ENCODE data around the gene PIP5K1B. TPM values are rescaled to one million over a fixed set of nuclear protein-coding genes. Genes with fewer than 3 reads are reported as not detected.

PIP5K1B gene
- total and polyA plus RNA-seq, 10 of the 15 experiments (the other 5 are each of a cell fraction or from before 2014, with no cell fraction given), result 6.8 to 16.3 (median 10.6) TPM

DNA sequence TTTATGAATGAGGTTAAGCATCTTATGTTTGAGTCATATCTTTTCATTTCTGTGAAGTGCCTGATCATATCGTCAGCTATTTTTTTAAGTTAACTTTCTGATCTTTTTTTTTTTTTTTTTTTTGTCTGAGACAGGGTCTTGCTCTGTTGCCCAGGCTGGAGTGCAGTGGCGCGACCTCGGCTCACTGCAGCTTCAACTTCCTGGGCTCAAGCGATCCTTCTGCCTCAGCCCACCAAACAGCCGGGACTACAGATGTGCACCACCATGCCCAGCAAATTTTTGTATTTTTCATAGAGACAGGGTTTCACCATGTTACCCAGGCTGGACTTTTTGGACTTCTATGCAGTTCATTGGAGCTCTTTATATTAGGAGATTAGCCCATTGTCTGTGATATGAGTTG, 168.1 kb downstream of the PIP5K1B start (continued):
- TF ChIP-seq, protein P1, sequence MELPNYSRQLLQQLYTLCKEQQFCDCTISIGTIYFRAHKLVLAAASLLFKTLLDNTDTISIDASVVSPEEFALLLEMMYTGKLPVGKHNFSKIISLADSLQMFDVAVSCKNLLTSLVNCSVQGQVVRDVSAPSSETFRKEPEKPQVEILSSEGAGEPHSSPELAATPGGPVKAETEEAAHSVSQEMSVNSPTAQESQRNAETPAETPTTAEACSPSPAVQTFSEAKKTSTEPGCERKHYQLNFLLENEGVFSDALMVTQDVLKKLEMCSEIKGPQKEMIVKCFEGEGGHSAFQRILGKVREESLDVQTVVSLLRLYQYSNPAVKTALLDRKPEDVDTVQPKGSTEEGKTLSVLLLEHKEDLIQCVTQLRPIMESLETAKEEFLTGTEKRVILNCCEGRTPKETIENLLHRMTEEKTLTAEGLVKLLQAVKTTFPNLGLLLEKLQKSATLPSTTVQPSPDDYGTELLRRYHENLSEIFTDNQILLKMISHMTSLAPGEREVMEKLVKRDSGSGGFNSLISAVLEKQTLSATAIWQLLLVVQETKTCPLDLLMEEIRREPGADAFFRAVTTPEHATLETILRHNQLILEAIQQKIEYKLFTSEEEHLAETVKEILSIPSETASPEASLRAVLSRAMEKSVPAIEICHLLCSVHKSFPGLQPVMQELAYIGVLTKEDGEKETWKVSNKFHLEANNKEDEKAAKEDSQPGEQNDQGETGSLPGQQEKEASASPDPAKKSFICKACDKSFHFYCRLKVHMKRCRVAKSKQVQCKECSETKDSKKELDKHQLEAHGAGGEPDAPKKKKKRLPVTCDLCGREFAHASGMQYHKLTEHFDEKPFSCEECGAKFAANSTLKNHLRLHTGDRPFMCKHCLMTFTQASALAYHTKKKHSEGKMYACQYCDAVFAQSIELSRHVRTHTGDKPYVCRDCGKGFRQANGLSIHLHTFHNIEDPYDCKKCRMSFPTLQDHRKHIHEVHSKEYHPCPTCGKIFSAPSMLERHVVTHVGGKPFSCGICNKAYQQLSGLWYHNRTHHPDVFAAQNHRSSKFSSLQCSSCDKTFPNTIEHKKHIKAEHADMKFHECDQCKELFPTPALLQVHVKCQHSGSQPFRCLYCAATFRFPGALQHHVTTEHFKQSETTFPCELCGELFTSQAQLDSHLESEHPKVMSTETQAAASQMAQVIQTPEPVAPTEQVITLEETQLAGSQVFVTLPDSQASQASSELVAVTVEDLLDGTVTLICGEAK (IDR thresholded peaks at IDR 0.05; ENCODE audit: borderline replicate concordance), result no peak
- no peak for TF ChIP-seq USF1 (IDR thresholded peaks at IDR 0.05; ENCODE audit: borderline replicate concordance, extremely low read length, insufficient read depth, low read depth, low read length)
- no peak for TF ChIP-seq KAT2A (conservative IDR thresholded peaks at IDR 0.05; ENCODE audit: control insufficient read depth, low read depth, low read length)
- TF ChIP-seq, protein P2, sequence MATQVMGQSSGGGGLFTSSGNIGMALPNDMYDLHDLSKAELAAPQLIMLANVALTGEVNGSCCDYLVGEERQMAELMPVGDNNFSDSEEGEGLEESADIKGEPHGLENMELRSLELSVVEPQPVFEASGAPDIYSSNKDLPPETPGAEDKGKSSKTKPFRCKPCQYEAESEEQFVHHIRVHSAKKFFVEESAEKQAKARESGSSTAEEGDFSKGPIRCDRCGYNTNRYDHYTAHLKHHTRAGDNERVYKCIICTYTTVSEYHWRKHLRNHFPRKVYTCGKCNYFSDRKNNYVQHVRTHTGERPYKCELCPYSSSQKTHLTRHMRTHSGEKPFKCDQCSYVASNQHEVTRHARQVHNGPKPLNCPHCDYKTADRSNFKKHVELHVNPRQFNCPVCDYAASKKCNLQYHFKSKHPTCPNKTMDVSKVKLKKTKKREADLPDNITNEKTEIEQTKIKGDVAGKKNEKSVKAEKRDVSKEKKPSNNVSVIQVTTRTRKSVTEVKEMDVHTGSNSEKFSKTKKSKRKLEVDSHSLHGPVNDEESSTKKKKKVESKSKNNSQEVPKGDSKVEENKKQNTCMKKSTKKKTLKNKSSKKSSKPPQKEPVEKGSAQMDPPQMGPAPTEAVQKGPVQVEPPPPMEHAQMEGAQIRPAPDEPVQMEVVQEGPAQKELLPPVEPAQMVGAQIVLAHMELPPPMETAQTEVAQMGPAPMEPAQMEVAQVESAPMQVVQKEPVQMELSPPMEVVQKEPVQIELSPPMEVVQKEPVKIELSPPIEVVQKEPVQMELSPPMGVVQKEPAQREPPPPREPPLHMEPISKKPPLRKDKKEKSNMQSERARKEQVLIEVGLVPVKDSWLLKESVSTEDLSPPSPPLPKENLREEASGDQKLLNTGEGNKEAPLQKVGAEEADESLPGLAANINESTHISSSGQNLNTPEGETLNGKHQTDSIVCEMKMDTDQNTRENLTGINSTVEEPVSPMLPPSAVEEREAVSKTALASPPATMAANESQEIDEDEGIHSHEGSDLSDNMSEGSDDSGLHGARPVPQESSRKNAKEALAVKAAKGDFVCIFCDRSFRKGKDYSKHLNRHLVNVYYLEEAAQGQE (IDR thresholded peaks at IDR 0.05; ENCODE audit: low read depth, low read length), result no peak
- TF ChIP-seq SREBF2 (IDR thresholded peaks at IDR 0.05; ENCODE audit: low read length), result no peak
- no peak for TF ChIP-seq MAX (IDR thresholded peaks at IDR 0.05; ENCODE audit: low read depth, low read length)
